Motor neuron (in vitro differentiated cells): ENCODE measurements around the gene NEK9. TPM values are rescaled to one million over a fixed set of nuclear protein-coding genes. Genes with fewer than 3 reads are reported as not detected.

Source experiments
- ATAC-seq, 8 experiments: fragments of 200-7000 bp; cut with Tn5 transposase; replicated peaks in 6 of 8; 2 replicates each; pipeline ENCODE4 v1.8.0; 2021; ENCODE audit warnings: mild to moderate bottlenecking in 8 of 8, moderate library complexity in 8 of 8
- H3K27ac ChIP-seq, 2 donors: fragments of 250-450 bp; sonication (Bioruptor Pico); 2 replicates each; pipeline ENCODE4 v1.9.0; 2021; ENCODE audit warnings: antibody characterized with exemption in 2 of 2, mild to moderate bottlenecking in 2 of 2, moderate library complexity in 1 of 2
- H3K4me1 ChIP-seq, 2 donors: fragments of 250-450 bp; sonication (Bioruptor Pico); replicated peaks in 1 of 2; 2 replicates each; pipeline ENCODE4 v1.6.1; 2021; ENCODE audit warnings: antibody characterized with exemption in 2 of 2, mild to moderate bottlenecking in 2 of 2, moderate library complexity in 1 of 2
- H3K4me3 ChIP-seq, 5 donors: fragments of 250-450 bp; sonication (Bioruptor Pico); 2 replicates each; pipeline ENCODE4 v1.9.0; 2021; ENCODE audit warnings: antibody characterized with exemption in 5 of 5, mild to moderate bottlenecking in 5 of 5, moderate library complexity in 4 of 5
- WGBS, 10 experiments: fragments of 450-650 bp; shearing (Covaris generic); methylation state at CpG; one replicate each; pipeline ENCODE4 v1.0.0; 2022; 5-methylcytosine and 5-hydroxymethylcytosine counted together
- in situ Hi-C, 9 experiments: fragments of 400-800 bp; cut with MboI; loops; one replicate each; pipeline ENCODE4 v1.15.0; 2021; ENCODE audit warnings: low sequenced_read_pairs in 9 of 9, low pct_unique_long_range_greater_than_20kb in 2 of 9; ENCODE audit not compliant: unreplicated experiment in 9 of 9
- total RNA-seq, 8 experiments: library from RNA; unstranded; fragments of 300-600 nt; gene quantifications; 2 replicates each; pipeline versions ENCODE4 v1.2.3 to v1.2.4, GENCODE V29; 2022

NEK9 gene
- total RNA-seq, 8 experiments from 2014 or later = 16.0 to 83.2 (median 23.6) TPM

DNA sequence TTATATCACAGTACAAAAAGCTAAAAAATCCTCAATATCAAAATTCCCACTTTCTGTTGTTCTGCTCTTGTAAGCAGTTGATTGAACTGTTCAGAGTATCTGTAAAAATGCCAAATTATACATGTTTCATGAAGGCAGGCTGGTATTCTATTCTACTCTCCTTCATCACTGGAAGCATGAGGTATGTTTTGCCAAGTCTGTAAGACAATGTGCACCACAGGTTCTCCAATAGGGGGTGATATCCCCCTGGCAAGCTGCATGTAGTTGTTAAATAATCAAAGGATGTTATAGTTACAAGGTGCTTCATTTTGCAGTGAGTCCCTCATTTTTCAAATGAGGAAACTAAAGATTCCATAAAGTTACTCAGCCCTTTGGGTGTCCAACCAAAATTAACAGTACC is 15.1 kb upstream of the NEK9 start:
- H3K4me1 ChIP-seq = no peaks in the 10 kb centered on the region
- H3K4me3 ChIP-seq = no peak overlapping the region
- peak in 2 of 8 experiments; percentile 49 to 66 for ATAC-seq
- in situ Hi-C loops = loop anchor here in 7 of 9 experiments (25.0 kb wide), 3 partner anchors 145 to 345 kb away; partner anchors contain the start of gene FOS (in 3 of the 7)
- H3K27ac ChIP-seq = no peak overlapping the region

DNA sequence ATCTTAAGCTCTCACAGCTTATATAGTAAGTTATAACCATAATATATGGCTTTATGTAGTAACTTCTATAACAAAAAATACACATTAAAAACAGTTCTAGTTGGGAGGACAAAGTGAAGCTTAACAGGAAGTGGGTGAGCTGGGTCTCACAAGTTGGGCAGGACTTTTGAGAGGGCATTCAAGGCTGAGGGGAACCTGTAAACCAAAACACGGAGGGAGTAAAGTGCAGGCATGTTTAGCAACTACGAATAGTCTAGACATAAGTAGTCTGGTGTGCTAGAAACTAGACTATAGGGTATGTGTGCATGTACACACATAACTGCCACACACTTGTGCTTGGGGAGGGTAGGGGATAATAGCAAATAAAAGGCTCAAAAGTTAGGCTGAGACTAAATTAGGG is 14.2 kb upstream of the NEK9 start:
- Histone ChIP-seq H3K4me1 (no peaks in the 10 kb centered on the region), H3K4me3 (no peak overlapping the region), H3K27ac (no peak overlapping the region)
- WGBS, 10 experiments = 60 to 100% (median 86%) methylated on average over 1 to 2 of the region's 2 CpGs; no CpG with 5 or more reads in 5 of the 10 experiments
- ATAC-seq = no peak
- in situ Hi-C loops = loop anchor here in 7 of 9 experiments (25.0 kb wide), 3 partner anchors 146 to 346 kb away; partner anchors contain the start of gene FOS (in 3 of the 7)

DNA sequence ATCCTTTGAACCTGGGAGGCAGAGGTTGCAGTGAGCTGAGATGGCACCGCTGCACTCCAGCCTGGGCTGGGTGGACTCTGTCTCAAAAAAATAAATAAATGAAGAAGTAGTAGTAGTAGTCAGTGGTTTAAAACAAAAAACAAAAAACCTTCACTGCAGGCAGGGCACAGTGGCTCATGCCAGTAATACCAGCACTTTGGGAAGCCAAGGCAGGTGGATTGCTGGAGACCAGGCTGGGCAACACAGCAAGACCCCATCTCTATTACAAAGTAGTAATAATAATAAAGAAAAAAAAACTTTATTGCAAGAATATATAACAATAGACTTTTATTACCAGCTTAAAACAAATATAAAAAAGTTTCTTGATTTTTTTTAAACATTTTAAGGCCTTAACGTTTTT is 13.8 kb upstream of the NEK9 start:
- no peaks in the 10 kb centered on the region for H3K4me1 ChIP-seq
- no peak overlapping the region for H3K27ac ChIP-seq
- WGBS, 10 experiments = 89 to 100% (median 100%) methylated on average over 1 to 2 of the region's 2 CpGs; no CpG with 5 or more reads in 1 of the 10 experiments
- no peak for ATAC-seq
- in situ Hi-C loops = loop anchor here in 7 of 9 experiments (25.0 kb wide), 3 partner anchors 147 to 347 kb away; partner anchors contain the start of gene FOS (in 3 of the 7)
- no peak overlapping the region for H3K4me3 ChIP-seq

DNA sequence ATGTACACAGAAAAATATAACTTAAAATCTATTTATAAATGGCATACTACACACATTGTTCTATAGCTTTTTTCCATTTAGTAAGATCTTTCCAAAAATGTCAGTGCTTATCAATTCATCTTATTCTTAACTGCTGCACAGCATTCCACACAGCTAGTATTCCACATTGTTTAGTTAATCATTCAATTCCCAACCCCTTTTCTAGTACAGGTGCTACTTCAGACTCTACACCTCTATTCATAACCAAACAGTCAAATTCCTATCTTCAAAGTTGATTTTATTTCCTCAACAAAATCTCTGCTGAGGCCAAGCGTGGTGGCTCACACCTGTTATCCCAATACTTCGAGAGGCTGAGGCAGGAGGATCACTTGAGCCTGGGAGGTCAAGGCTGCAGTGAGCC is 12.3 kb upstream of the NEK9 start:
- in situ Hi-C loops = loop anchor here in 8 of 9 experiments (10.0 to 25.0 kb wide), 5 partner anchors 148 to 348 kb away; partner anchors contain the start of gene FOS (in 3 of the 8)
- Histone ChIP-seq H3K27ac (no peak overlapping the region), H3K4me1 (no peaks in the 10 kb centered on the region), H3K4me3 (no peak overlapping the region)
- 100% methylated on average over 1 to 2 of the region's 2 CpGs; no CpG with 5 or more reads in 4 of the 10 experiments for WGBS, 10 experiments
- no peak for ATAC-seq

DNA sequence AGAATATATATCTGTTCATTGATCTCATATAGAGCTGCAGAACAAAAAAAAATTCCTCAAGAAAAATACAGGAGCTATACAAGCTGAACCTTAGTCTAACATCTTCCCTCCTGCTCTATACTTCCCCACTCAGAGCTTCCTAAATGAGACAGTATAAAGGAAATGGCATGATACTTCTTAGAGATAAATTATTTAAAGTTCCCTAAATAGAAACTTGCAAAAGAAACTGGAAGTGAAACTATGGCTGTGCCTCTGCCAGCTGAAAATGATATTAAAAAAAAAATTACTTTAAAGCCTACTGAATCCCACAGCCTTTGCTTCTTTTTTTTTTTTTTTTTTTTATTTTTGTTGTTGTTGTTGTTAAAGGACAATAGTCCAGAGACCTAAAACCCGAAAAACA is 11.6 kb upstream of the NEK9 start:
- no peak for ATAC-seq
- Histone ChIP-seq H3K4me1 (no peaks in the 10 kb centered on the region), H3K4me3 (no peak overlapping the region), H3K27ac (no peak overlapping the region)
- 73 to 100% (median 86%) methylated on average over 1 of the region's 1 CpG; no CpG with 5 or more reads in 1 of the 10 experiments for WGBS, 10 experiments
- in situ Hi-C loops = loop anchor here in 8 of 9 experiments (10.0 to 25.0 kb wide), 5 partner anchors 149 to 349 kb away; partner anchors contain the start of gene FOS (in 3 of the 8)

DNA sequence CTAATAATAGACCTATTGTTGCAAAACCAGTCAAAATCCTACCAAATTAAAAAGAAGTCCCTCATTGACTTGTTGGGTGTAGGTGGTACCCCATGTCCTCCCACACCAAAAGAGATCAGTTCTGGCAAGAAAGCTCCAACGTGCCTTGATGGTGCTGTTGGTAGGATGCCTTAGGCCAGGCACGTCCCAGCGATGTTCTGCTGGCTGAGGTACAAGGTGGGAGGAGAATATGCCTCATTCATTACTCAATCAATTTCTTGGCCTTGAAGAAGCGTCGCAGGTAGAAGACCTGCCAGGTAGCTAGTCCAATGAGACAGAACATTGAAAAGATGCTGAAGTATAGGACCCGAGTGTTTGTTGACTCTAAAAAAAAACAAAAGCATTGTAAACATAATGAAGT is 7.8 kb upstream of the NEK9 start:
- H3K4me3 ChIP-seq = no peak overlapping the region
- ATAC-seq = no peak
- no peaks in the 10 kb centered on the region for H3K4me1 ChIP-seq
- no peak overlapping the region for H3K27ac ChIP-seq
- WGBS, 10 experiments = 75 to 100% (median 92%) methylated on average over 2 to 5 of the region's 6 CpGs; no CpG with 5 or more reads in 4 of the 10 experiments
- in situ Hi-C loops = loop anchor here in 8 of 9 experiments (5.0 to 25.0 kb wide), 7 partner anchors 153 to 353 kb away; partner anchors contain the start of gene FOS (in 3 of the 8)

DNA sequence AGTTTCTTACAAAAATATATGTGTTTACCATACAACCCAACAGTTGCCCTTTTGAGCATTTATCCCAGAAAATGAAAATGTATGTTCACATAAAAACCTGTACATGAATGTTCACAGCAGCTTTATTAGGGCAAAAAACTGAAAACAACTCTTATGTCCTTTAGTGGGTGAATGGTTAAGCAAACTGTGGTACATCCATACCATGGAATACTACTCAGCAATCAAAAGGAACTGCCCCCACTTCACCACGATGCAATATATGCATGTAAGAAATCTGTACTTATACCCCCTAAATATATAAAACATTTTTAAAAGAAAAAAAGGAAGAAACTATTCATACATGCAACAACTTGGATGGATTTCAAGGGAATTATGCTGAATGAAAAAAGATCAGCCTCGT is 6.7 kb upstream of the NEK9 start:
- in situ Hi-C loops = loop anchor here in 8 of 9 experiments (5.0 to 25.0 kb wide), 7 partner anchors 154 to 354 kb away; partner anchors contain the start of gene FOS (in 3 of the 8)
- Histone ChIP-seq H3K27ac (no peak overlapping the region), H3K4me1 (no peaks in the 10 kb centered on the region), H3K4me3 (no peak overlapping the region)
- no peak for ATAC-seq
- 33 to 100% (median 93%) methylated on average over 1 to 2 of the region's 2 CpGs; no CpG with 5 or more reads in 2 of the 10 experiments for WGBS, 10 experiments

DNA sequence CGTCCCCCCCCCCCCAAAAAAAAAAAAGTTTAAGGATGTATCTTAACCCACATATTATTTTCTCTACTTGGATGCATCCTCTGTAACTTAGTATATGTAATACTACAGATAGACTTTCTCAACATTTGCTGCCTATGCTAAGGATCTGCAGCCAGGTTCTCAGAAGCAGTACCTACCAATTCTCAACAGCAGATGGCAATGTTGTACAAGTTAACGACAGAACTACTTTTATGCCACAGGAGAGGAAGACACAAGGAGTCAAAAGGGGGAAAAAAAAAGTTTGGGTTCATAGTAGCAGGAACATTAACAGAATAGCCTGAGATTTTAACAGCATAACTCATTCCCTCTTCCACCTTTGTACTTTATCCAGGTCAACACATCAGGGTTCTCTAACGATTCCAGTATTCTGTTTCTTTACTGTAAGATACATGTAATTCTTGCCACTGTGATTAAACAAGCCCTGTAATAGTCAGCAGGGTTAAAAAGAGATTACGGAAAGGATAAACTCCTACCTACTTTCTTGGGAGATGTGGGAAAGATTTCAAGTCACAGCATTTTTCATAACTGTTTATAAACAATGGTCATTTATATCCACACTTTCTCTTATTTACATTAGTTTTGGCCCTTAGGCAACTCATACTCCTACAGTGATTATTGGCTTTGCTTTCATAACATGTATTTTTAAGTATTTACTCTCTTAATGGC is 5.7 kb upstream of the NEK9 start:
- WGBS, 10 experiments = 0 to 88% (median 39%) methylated on average over 1 to 4 of the region's 4 CpGs; no CpG with 5 or more reads in 1 of the 10 experiments
- Histone ChIP-seq H3K4me1 (peaks cover under 1 to 5% of the 10 kb centered on the region in 2 donors), H3K27ac (no peak overlapping the region), H3K4me3 (no peak overlapping the region)
- in situ Hi-C loops = loop anchor here in 8 of 9 experiments (5.0 to 25.0 kb wide), 7 partner anchors 155 to 355 kb away; partner anchors contain the start of gene FOS (in 3 of the 8)
- peak; percentile 61 to 89 (median 84) for ATAC-seq

DNA sequence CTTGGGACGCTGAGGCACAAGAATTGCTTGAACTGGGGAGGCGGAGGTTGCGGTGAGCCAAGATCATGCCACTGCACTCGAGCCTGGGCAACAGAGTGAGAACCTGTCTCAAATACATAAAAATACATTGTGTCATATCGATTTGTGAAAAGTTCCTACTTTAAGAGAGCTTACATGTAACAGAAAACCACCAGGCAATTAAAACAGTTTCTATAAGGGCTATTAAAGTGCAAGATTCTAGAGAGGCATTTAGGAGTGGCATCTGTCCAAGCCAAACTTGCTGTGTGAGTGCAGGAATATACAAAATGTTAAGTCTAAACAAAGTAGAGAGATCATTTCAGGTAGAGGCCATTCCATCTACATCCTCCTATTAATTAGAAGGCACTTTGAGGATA is 1.7 kb upstream of the NEK9 start:
- Histone ChIP-seq H3K4me1 (peaks cover 5 to 11% of the 10 kb centered on the region in 2 donors), H3K4me3 (no peak overlapping the region), H3K27ac (no peak overlapping the region)
- in situ Hi-C loops = loop anchor here in 8 of 9 experiments (10.0 to 25.0 kb wide), 4 partner anchors 159 to 359 kb away; partner anchors contain the start of gene FOS (in 3 of the 8)
- no peak for ATAC-seq
- WGBS, 10 experiments = 72 to 100% (median 98%) methylated on average over 1 to 5 of the region's 5 CpGs; no CpG with 5 or more reads in 2 of the 10 experiments

DNA sequence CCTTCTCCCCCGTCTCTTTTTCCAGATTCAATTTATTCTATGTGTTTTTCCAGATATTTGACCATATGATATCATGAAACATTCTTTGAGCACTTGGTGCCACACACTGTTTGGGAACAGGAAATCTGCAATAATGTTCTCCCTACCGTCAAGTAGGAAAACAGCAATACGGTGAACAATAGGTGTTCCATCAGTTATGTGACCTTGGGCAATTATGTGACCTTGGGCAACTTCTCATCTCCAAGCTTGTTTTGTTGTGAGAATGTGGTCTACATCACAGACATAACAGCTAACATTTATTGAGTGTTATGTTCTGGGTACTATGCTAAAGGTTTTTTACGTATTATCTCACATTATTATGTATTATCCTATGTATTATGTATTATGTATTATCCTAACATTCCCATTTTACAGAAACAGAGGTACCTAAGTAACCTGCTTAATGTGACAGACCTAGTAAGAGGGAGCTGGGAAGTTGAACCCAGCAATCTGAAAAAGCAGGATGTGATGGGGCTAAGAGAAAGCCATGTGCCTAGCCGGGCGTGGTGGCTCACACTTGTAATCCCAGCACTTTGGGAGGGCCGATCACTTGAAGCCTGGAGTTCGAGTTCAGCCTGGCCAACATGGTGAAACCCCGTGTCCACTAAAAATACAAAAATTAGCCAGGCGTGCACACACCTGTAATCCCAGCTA is 1.2 kb upstream of the NEK9 start:
- ATAC-seq = no peak
- 56 to 96% (median 83%) methylated on average over 1 to 9 of the region's 10 CpGs for WGBS, 10 experiments
- in situ Hi-C loops = loop anchor here in 8 of 9 experiments (10.0 to 25.0 kb wide), 4 partner anchors 159 to 359 kb away; partner anchors contain the start of gene FOS (in 3 of the 8)
- Histone ChIP-seq H3K4me3 (peak overlapping the region in 4 of 5 donors; percentile 49 to 89 (median 69)), H3K4me1 (peaks cover 5 to 11% of the 10 kb centered on the region in 2 donors), H3K27ac (no peak overlapping the region)

DNA sequence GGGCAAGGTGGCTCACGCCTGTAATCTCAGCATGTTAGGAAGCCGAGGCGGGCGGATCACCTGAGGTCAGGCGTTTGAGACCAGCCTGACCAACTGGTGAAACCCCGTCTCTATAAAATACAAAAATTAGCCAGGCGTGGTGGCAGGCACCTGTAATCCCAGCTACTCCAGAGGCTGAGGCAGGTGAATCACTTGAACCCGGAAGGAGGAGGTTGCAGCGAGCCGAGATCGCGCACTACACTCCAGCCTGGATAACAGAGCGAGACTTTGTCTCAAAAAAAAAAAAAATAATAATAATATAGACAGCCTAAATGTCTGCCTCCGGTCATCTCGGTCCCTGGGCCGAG is 599 bp upstream of the NEK9 start:
- peak overlapping the region; percentile 49 to 89 (median 69) for H3K4me3 ChIP-seq
- in situ Hi-C loops = loop anchor here in 8 of 9 experiments (10.0 to 25.0 kb wide), 4 partner anchors 160 to 360 kb away; partner anchors contain the start of gene FOS (in 3 of the 8)
- 7 to 91% (median 79%) methylated on average over 4 to 8 of the region's 16 CpGs; no CpG with 5 or more reads in 4 of the 10 experiments for WGBS, 10 experiments
- H3K4me1 ChIP-seq = peaks cover 5 to 11% of the 10 kb centered on the region in 2 donors
- H3K27ac ChIP-seq = peak overlapping the region; percentile 79 to 91
- ATAC-seq = peak in 2 of 8 experiments; percentile 1 to 4

DNA sequence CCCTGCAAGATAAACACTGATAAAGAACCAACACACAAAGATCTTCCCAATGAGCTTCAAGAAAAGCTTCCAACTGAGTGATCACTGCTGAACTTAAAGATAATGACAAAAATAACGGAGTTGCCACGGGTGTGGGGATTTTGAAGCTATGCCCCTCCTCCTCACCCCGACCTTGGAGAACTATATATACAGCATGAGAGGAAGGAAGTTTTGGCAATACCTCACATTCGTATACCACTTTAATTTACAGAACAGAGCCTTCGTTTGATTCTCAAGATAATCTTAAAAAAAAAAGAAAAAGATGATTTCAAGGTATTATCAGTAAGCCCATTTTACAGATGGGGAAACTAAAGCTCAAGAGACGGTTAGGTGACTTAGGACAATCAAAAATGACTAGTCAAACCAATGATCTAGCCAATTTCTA is 715 bp downstream of the NEK9 start:
- peak overlapping the region in 1 of 2 donors; percentile 91 for H3K27ac ChIP-seq
- peaks cover 5 to 11% of the 10 kb centered on the region in 2 donors for H3K4me1 ChIP-seq
- no peak for ATAC-seq
- WGBS, 10 experiments = 0 to 18% (median 7%) methylated on average over 1 to 5 of the region's 6 CpGs
- in situ Hi-C loops = loop anchor here in 8 of 9 experiments (10.0 to 25.0 kb wide), 4 partner anchors 161 to 361 kb away; partner anchors contain the start of gene FOS (in 3 of the 8)
- H3K4me3 ChIP-seq = peak overlapping the region; percentile 49 to 89 (median 69)
